HS-27A (cell line): Measurements from ENCODE around the gene SF3B1.
"Not testable (repeated sequence)": the region's sequence is repeated elsewhere in the genome, so short reads cannot be mapped to it uniquely, and the experiment has no call there.

Experiments used
- DNase-seq: peaks from one replicate; pipeline ENCODE4 v3.0.0-alpha.2; 2012; ENCODE audit warnings: low read depth, missing footprints

Gene SF3B1

GRCh38 chr2:197435598-197436420 is 981 bp upstream of the SF3B1 start:
- no peak for DNase-seq

- DNase-seq, result no peak
Observed at GRCh38 chr2:197433780-197434438, 919 bp downstream of the SF3B1 start.

- DNase-seq, result not testable (repeated sequence)
Observed at GRCh38 chr2:197432527-197432926, 2.3 kb downstream of the SF3B1 start.

GRCh38 chr2:197431858-197432257 is 3.0 kb downstream of the SF3B1 start:
- no peak for DNase-seq

GRCh38 chr2:197427986-197428385 is 6.8 kb downstream of the SF3B1 start:
- no peak for DNase-seq

GRCh38 chr2:197426723-197427603 is 7.9 kb downstream of the SF3B1 start:
- DNase-seq, result no peak

GRCh38 chr2:197425550-197425949 is 9.3 kb downstream of the SF3B1 start:
- no peak for DNase-seq

GRCh38 chr2:197423307-197423706 is 11.5 kb downstream of the SF3B1 start:
- no peak for DNase-seq

- no peak for DNase-seq
Observed at GRCh38 chr2:197419438-197419837, 15.4 kb downstream of the SF3B1 start.

- no peak for DNase-seq
Observed at GRCh38 chr2:197416268-197416667, 18.6 kb downstream of the SF3B1 start.

GRCh38 chr2:197414515-197414914 is 20.3 kb downstream of the SF3B1 start:
- no peak for DNase-seq

GRCh38 chr2:197414039-197414438 is 20.8 kb downstream of the SF3B1 start:
- no peak for DNase-seq

- DNase-seq, result no peak
Observed at GRCh38 chr2:197405582-197405981, 29.2 kb downstream of the SF3B1 start.

GRCh38 chr2:197399887-197400540 is 34.8 kb downstream of the SF3B1 start:
- no peak for DNase-seq

- no peak for DNase-seq
Observed at GRCh38 chr2:197398913-197399312, 35.9 kb downstream of the SF3B1 start.

GRCh38 chr2:197391220-197391717 is 43.6 kb downstream of the SF3B1 start:
- DNase-seq, result no peak

GRCh38 chr2:197388866-197389587 is 45.8 kb downstream of the SF3B1 start:
- no peak for DNase-seq

- DNase-seq, result no peak
Observed at GRCh38 chr2:197387179-197387578, 47.6 kb downstream of the SF3B1 start.

- DNase-seq, result no peak
Observed at GRCh38 chr2:197386242-197386641, 48.6 kb downstream of the SF3B1 start.

- no peak for DNase-seq
Observed at GRCh38 chr2:197383825-197384224, 51.0 kb downstream of the SF3B1 start.

- DNase-seq, result no peak
Observed at GRCh38 chr2:197381641-197382040, 53.2 kb downstream of the SF3B1 start.
